SKM-1 (cell line): Measurements from ENCODE around the gene UTS2B.

Experiments
- DNase-seq: peaks from one replicate; lab custom pipeline; 2025; ENCODE audit not compliant: unreplicated experiment; lab: John Stamatoyannopoulos, UW

The UTS2B gene, protein sequence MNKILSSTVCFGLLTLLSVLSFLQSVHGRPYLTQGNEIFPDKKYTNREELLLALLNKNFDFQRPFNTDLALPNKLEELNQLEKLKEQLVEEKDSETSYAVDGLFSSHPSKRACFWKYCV

GRCh38 chr3:191329654-191330529 lies at the start of gene UTS2B:
TSS of gene UTS2B (minus strand) at chr3:191330526. CDS start at chr3:191282189, 48,337 bp downstream.
- peak; percentile 5 for DNase-seq

DNA sequence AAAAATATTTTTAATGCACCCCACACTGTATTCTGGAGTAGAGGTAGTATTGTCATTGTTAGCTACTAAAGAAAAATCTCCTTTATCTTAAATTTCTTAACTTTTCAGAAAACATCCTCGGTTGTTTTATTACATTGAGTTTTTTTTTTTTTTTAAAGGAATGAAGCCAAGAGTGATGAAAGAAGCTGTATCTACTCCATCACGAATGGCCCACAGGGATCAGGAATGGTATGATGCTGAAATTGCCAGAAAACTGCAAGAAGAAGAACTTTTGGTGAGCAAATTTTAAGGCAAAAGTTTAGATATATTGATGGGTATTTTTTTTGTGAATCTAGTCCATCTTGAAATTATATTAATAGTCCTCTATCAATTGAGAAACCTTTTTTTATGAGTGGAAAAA lies 49.7 kb upstream of the UTS2B start:
- no peak for DNase-seq

GRCh38 chr3:191379446-191379845 lies 49.1 kb upstream of the UTS2B start:
- DNase-seq: no peak

GRCh38 chr3:191378142-191378812 lies 48.0 kb upstream of the UTS2B start:
- no peak for DNase-seq

- no peak for DNase-seq
These were observed 46.3 kb upstream of the UTS2B start for GRCh38 chr3:191376516-191377141.

- no peak for DNase-seq
These were observed 43.0 kb upstream of the UTS2B start for GRCh38 chr3:191373327-191373726.

- no peak for DNase-seq
These were observed 41.8 kb upstream of the UTS2B start for GRCh38 chr3:191372122-191372521.

DNA sequence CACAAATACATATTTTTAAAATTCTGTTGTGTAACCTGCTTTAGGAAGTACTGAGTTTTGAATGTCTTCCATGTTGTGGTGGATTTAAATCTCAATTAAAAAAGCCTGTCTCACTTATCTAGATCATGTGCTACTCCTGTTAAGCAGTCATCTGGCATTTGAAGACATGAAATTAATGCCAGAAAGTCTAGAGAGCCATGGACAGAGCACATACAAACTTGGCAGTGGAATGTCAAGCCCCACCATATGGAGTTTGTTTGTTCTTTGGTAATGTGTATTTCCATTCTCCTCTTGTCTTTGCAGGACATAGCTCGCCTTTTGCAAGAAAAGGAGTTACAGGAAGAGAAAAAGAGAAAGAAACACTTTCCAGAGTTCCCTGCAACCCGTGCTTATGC lies 39.3 kb upstream of the UTS2B start:
- DNase-seq: no peak

GRCh38 chr3:191368755-191369615 lies 38.7 kb upstream of the UTS2B start:
- no peak for DNase-seq

DNA sequence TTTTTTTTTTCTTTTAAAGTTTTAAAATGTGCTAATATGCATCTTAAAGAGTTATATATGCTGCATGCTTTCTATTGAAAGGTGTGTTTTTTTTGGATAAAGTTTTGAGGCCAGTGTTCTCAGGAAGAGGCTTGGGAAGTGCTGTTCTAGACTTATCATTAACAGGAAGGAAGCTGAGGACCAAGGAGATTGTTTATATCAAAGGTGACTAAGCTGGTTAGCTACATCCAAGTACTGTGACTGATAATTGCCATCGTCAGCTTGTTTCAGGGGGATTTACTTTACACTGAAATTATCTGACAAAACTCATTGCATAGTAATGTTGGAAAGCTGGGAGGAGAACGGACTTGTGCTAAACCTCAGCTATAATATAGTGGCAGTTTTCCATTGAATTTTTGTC lies 36.3 kb upstream of the UTS2B start:
- DNase-seq: no peak

GRCh38 chr3:191363221-191363620 lies 32.9 kb upstream of the UTS2B start:
- no peak for DNase-seq

DNA sequence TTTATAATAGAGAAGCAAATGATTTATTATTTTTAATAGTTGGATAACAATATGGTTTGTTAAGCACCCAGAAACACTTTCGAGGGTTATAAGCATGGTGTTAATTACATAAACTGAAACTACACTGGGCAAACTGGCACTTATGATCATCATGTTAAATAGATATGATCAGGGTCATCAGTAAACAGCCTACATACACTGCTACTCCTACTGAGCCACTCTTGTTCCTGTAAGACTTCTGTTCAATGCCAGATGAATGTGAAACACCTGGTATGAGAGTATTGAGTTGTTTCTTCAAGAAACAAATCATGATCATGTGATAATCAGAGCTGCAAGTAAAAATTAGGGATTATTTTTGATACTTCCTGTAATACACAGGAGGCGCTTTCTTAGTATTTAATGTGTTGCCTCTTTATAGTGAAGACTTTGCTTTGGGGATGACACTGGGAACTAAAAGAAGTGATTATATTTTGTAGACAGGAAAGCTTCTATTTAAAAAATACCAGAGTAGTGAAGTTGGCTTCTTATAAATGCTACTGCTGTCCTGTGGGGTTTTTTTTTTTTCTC lies 32.3 kb upstream of the UTS2B start:
- no peak for DNase-seq

DNA sequence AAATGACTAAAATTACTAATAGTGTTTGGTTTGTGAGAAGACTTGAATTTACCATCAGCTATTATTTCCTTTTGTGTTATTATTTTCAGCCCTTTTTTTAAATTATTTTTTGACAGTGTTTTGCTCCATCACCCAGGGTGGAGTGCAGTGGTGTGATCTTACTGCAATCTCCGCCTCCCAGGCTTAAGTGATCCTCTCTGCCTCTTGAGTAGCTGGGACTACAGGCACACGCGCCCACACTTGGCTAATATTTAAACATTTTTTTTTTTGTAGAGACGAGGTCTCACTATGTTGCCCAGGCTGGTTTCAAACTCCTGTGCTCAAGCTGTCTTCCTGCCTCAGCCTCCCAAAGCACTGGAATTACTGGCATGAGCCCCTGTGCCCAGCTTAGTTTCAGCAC lies 31.7 kb upstream of the UTS2B start:
- DNase-seq: no peak

GRCh38 chr3:191361456-191361855 lies 31.1 kb upstream of the UTS2B start:
- DNase-seq: no peak

- no peak for DNase-seq
These were observed 30.3 kb upstream of the UTS2B start for GRCh38 chr3:191360620-191361019.

DNA sequence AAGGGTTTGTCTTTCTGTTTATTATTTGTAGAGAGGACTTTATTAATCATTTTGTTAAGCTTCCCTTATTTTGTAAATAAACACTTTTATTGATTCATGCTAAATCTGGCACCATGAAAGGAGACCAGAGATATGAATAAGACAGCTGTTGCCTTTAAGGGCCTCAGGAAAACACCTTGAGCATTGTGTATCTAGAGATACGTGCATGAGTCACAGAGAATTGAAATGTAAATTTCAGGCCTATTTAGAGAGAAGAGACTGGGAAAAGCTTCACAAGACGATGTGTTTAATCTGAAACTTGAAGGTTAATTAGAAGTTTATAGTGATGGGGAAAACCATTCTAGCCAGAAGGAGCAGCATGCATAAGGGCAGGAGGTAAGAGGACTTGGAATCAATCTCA lies 28.6 kb upstream of the UTS2B start:
- no peak for DNase-seq

GRCh38 chr3:191357909-191358308 lies 27.6 kb upstream of the UTS2B start:
- DNase-seq: no peak

DNA sequence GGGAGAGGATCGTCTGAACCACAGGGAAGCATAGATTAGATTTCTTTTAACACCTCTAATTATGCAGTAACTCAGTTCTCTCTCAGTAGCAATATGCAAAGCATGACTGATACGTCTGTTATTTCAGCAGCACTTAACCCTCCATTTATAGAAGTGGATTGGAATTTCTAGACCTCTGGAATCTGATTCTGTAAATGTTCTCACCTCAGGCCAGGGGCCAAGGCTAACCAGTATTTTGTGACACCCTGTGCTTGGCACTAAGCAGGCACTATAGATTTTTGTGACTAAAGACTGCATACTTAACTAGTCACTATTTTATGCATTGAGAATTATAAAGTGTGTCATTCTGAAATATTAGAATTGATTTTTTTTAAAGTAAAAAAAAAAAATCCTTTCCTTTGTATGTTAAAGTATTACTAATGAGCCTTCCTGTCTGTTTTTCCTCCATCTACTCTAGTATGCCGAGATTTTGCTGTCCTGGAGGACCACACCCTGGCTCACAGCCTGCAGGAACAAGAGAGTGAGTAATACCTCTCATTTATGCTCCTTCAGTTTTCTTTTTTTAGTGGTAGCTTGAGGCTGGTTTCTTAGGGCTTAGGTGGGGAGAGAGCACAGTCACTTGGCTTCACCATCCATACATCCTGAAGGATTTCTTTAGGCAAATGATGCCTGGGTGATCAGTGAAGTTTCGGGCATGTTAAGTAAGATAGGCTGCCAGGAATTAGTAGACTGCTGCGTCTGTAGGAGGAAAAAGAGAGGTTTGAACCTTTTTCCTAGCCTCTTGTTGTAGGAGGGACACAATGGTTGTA lies 26.5 kb upstream of the UTS2B start:
- DNase-seq: no peak

DNA sequence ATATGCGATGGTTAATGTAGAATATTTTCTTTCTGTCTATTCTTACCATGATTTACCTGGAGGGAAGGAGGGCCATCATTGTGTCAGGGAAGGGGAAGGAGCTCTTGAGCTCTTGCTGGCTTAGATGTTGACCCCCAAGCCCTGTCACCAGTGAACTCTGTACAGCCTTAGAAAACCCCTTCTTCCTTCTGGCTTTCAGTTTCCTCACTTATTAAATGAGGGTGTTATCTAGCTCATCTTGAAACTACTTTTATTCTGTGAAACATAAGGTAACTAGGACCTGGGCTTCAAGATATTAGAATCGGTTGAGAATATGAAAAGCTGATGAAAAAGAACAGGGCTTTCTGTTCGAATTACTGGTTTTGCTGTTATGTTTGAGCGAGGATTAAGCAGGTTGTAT lies 25.1 kb upstream of the UTS2B start:
- no peak for DNase-seq
